Left lung (tissue), 10 donors: ENCODE measurements around the gene LGI2. TPM values are rescaled to one million over a fixed set of nuclear protein-coding genes. Genes with fewer than 3 reads are reported as not detected.
"Not testable (repeated sequence)": the region's sequence is repeated elsewhere in the genome, so short reads cannot be mapped to it uniquely, and the experiment has no call there.

Experiments used
- ATAC-seq: fragments of 200-7000 bp; cut with Tn5 transposase; one replicate; pipeline ENCODE4 v1.9.1; 2020; ENCODE audit warnings: moderate library complexity
- DNase-seq, 4 donors: peaks; one replicate each; pipeline ENCODE4 v3.0.0-alpha.2; 2013 to 2020
- H3K27ac ChIP-seq, 2 donors: fragments of 200-600 bp; sonication (generic) in 1 of 2; one replicate each; pipeline versions ENCODE4 v1.5.0 to v1.8.0; 2020 to 2021
- H3K27me3 ChIP-seq, 2 donors: fragments of 200-600 bp; sonication (generic) in 1 of 2; one replicate each; pipeline versions ENCODE4 v1.5.0 to v1.8.0; 2020 to 2021
- H3K36me3 ChIP-seq, 2 donors: fragments of 200-600 bp; sonication (generic) in 1 of 2; one replicate each; pipeline versions ENCODE4 v1.5.0 to v1.8.0; 2020 to 2021
- H3K4me1 ChIP-seq, 2 donors: fragments of 200-600 bp; one replicate each; pipeline ENCODE4 v1.8.0; 2021
- H3K4me3 ChIP-seq, 2 donors: fragments of 200-600 bp; sonication (generic) in 1 of 2; one replicate each; pipeline versions ENCODE4 v1.5.0 to v1.8.0; 2020 to 2021; ENCODE audit warnings: mild to moderate bottlenecking in 1 of 2
- H3K9me3 ChIP-seq, 2 donors: fragments of 200-600 bp; sonication (generic) in 1 of 2; one replicate each; pipeline versions ENCODE4 v1.5.0 to v1.8.0; 2020 to 2021
- intact Hi-C, 2 donors: fragments of 100-400 bp; cut with DNase I; formaldehyde crosslinking; loops; one replicate each; pipeline versions ENCODE4 v1.11.2 to v1.14.2; 2022
- polyA plus RNA-seq, 6 donors: library from polyadenylated mRNA; unstranded; fragments of 120-200 nt; gene quantifications; one replicate each; pipeline ENCODE4 v1.2.1, GENCODE V29; 2013; ENCODE audit not compliant: insufficient read length in 6 of 6
- total RNA-seq, 2 donors: library from RNA; stranded (reverse); fragmentation: NEBNext Ultra II Directional; extraction: Animal tissue kit (Norgen Biotek cat#: 25700); gene quantifications; one replicate each; pipeline ENCODE4 v1.2.1, GENCODE V29; 2021
- TF ChIP-seq, protein P1 (sequence below), 2 donors: fragments of 200-600 bp; sonication (generic) in 1 of 2; IDR thresholded peaks; one replicate each; pipeline versions ENCODE4 v1.5.0 to v1.8.0; 2021; ENCODE audit warnings: antibody characterized with exemption in 2 of 2
- donor health status: DM: no; HTN: yes; CAD: no.
- donor health status: DM: no; HTN: no; CAD: no.

The LGI2 gene
- total and polyA plus RNA-seq, 8 donors = 1.7 to 7.7 (median 4.7) TPM

- Histone ChIP-seq H3K4me1 (no peaks in the 10 kb centered on the region), H3K4me3 (no peak overlapping the region), H3K9me3 (no peaks in the 10 kb centered on the region), H3K27ac (no peak overlapping the region), H3K36me3 (no peaks in the 10 kb centered on the region), H3K27me3 (no peaks in the 10 kb centered on the region)
- DNase-seq (peak in 2 of 4 donors; percentile 36 to 40), ATAC-seq (peak; percentile 12)
- TF ChIP-seq, protein P1, sequence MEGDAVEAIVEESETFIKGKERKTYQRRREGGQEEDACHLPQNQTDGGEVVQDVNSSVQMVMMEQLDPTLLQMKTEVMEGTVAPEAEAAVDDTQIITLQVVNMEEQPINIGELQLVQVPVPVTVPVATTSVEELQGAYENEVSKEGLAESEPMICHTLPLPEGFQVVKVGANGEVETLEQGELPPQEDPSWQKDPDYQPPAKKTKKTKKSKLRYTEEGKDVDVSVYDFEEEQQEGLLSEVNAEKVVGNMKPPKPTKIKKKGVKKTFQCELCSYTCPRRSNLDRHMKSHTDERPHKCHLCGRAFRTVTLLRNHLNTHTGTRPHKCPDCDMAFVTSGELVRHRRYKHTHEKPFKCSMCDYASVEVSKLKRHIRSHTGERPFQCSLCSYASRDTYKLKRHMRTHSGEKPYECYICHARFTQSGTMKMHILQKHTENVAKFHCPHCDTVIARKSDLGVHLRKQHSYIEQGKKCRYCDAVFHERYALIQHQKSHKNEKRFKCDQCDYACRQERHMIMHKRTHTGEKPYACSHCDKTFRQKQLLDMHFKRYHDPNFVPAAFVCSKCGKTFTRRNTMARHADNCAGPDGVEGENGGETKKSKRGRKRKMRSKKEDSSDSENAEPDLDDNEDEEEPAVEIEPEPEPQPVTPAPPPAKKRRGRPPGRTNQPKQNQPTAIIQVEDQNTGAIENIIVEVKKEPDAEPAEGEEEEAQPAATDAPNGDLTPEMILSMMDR (IDR thresholded peaks at IDR 0.05) = no peak
- intact Hi-C loops = no loop called here
These were observed 29.7 kb upstream of the LGI2 start for GRCh38 chr4:25060241-25060962.

GRCh38 chr4:25059791-25060190 lies 29.0 kb upstream of the LGI2 start:
- DNase-seq = no peak
- H3K36me3 ChIP-seq = no peaks in the 10 kb centered on the region
- no peak for ATAC-seq
- H3K9me3 ChIP-seq = no peaks in the 10 kb centered on the region
- no peaks in the 10 kb centered on the region for H3K4me1 ChIP-seq
- intact Hi-C loops = no loop called here
- TF ChIP-seq, protein P1 (IDR thresholded peaks at IDR 0.05) = no peak
- H3K27me3 ChIP-seq = no peaks in the 10 kb centered on the region
- H3K27ac ChIP-seq = no peak overlapping the region
- no peak overlapping the region for H3K4me3 ChIP-seq

- Histone ChIP-seq H3K27ac (no peak overlapping the region), H3K9me3 (no peaks in the 10 kb centered on the region), H3K4me1 (no peaks in the 10 kb centered on the region), H3K36me3 (no peaks in the 10 kb centered on the region), H3K4me3 (no peak overlapping the region), H3K27me3 (no peaks in the 10 kb centered on the region)
- intact Hi-C loops = no loop called here
- TF ChIP-seq, protein P1 (IDR thresholded peaks at IDR 0.05) = no peak
- ATAC-seq (no peak), DNase-seq (no peak)
These were observed 28.1 kb upstream of the LGI2 start for GRCh38 chr4:25058796-25059195.

DNA sequence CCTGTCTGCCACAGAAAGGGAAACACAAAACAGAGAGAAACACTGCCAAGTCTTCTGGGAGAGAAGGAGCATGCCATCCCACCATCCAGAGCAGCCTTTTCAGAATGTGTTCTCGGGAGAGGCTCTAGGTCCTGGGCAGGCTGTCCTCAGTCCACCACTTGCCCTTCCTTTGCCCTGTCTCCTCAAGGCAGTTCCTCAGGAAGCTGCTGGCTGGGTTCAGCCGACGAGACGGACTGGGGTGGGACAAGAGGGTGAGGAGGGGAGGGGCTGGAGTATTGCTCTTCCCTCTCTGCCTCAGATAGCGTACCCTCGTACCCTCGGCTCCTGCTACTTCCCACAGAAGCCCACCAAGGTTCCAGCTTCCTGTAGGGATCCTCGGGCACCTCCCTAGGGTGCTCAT lies 26.6 kb upstream of the LGI2 start:
- Histone ChIP-seq H3K9me3 (no peaks in the 10 kb centered on the region), H3K36me3 (no peaks in the 10 kb centered on the region), H3K27me3 (no peaks in the 10 kb centered on the region), H3K4me1 (no peaks in the 10 kb centered on the region), H3K27ac (no peak overlapping the region), H3K4me3 (no peak overlapping the region)
- intact Hi-C loops = no loop called here
- TF ChIP-seq, protein P1 (IDR thresholded peaks at IDR 0.05) = no peak
- no peak for ATAC-seq
- DNase-seq = no peak

DNA sequence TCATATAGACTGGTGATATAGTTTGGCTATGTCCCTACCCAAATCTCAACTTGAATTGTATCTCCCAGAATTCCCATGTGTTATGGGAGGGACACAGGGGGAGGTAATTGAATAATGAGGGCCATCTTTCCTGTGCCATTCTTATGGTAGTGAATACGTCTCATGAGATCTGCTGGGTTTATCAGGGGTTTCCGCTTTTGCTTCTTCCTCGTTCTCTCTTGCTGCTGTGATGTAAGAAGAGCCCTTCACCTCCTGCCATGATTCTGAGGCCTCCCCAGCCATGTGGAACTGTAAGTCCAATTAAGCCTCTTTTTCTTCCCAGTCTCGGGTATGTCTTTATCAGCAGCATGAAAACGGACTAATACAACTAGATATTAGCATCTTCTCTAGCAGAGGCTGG lies 21.3 kb upstream of the LGI2 start:
- H3K36me3 ChIP-seq, DNase-seq, H3K4me1 ChIP-seq, ATAC-seq, H3K27me3 ChIP-seq, H3K27ac ChIP-seq, H3K9me3 ChIP-seq, H3K4me3 ChIP-seq, intact Hi-C loops: not testable (repeated sequence)

DNA sequence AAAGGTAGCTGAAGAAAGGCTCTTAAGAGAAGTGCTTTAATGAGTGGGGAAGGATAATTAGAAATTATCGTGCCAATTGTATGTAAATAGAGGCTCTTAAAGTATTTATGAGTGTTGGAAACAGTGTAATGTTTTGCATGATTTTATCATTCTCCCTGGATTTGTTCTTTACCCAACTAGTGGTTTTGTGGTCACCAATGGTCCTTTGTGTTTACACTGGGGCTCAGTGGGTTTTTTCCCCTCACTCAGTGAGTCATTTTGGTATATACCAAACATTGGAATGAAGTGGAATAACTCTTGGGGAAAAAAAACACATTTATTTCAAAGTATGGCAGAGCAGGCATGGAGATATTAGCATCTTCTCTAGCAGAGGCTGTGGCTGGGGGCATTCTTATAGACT lies 20.8 kb upstream of the LGI2 start:
- H3K4me3 ChIP-seq = no peak overlapping the region
- H3K4me1 ChIP-seq = no peaks in the 10 kb centered on the region
- H3K27ac ChIP-seq = no peak overlapping the region
- no peaks in the 10 kb centered on the region for H3K27me3 ChIP-seq
- no peaks in the 10 kb centered on the region for H3K36me3 ChIP-seq
- no peak for ATAC-seq
- intact Hi-C loops = no loop called here
- no peaks in the 10 kb centered on the region for H3K9me3 ChIP-seq
- no peak for DNase-seq
- TF ChIP-seq, protein P1 (IDR thresholded peaks at IDR 0.05) = no peak
